Activated CD4-positive, alpha-beta T cell treated with anti-CD3 and anti-CD28 coated beads, Interleukin-2, amount 50 U/mL, for 24 hours (primary cell): ENCODE results near the gene FNDC3B.

ENCODE experiments used
- DNase-seq, 2 donors: peaks; one replicate each; pipeline ENCODE4 v3.0.0-alpha.2; 2020; ENCODE audit warnings: low read depth in 1 of 2, low spot score in 1 of 2

Gene FNDC3B

DNA sequence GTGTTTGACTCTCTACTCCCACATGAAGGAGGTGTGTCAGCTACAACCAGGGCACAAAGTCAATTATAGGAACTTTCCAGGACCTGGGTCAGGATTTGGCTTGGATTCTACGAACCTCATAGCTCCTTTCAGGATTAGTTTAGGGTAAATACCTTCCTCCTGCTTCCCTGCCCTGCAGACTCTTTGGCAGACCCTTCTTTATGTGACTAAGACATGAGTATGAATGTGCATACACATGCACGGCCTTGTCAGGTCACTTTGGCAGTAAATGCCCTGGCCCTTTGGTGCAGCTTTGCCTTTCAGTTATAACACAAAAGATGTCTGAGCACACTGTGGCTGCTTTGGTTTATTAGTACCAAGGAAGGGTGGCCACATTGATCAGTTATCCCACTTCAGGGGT lies 340.0 kb downstream of the FNDC3B start:
- no peak for DNase-seq

- DNase-seq: no peak
Observed at GRCh38 chr3:172380632-172381031, 341.3 kb downstream of the FNDC3B start.

DNA sequence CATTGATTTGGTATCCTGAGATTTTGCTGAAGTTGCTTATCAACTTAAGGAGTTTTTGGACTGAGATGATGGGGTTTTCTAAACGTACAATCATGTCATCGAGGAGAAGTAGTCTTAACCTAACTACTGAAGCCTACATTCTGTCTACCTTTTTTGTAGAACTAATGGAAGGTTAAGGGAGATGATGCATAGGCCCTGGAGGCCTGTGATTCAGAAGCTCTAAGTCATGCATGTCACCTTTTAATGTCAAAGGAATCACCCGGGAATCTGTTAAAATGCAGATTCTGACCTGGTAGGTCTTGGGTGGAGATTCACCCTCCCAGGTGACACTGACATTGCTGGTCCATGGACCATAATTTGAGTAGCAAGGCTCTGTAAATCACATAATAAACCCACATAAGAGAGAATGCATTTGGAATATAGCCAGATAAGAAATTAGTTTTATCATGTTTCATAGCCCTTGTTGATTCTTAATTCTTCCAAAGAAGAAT lies 344.0 kb downstream of the FNDC3B start:
- no peak for DNase-seq

DNA sequence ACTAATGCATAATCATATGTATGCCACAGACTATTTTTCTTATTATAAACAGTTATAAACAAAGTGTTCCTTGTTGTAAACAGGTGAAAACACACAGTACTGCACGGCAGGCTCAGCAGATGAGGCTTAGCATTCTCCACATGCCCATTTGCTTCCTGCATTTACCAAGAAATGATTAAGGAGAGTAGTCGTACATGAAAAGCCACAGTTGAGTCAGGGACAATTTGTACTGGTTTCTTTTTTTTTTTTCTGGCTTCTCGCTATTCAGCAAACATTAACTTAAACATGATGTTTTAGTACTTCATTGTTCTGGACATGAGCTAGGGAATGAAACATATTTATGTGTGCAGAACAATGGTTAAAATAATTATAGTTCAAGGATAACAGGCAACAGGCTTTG lies 345.5 kb downstream of the FNDC3B start:
- DNase-seq: no peak

DNA sequence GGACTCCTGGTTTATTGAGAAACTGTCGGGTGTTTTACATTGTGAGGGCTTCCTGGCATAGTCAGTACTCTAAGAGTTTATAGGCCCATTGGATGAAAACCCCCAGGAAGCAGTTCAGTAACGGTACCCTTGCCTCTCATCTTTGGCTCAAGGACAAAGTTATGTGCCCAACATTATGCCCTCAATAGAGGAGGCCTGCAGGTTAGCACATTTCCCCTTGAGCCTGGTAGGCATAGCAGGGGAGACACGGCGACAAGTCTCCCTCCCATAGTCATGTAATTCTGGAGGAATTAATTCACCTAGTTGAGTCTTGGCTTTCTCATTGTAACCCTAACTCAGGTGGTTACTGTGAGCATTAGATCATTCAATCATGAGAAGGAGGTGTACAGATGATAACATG lies 348.4 kb downstream of the FNDC3B start:
- DNase-seq: no peak

DNA sequence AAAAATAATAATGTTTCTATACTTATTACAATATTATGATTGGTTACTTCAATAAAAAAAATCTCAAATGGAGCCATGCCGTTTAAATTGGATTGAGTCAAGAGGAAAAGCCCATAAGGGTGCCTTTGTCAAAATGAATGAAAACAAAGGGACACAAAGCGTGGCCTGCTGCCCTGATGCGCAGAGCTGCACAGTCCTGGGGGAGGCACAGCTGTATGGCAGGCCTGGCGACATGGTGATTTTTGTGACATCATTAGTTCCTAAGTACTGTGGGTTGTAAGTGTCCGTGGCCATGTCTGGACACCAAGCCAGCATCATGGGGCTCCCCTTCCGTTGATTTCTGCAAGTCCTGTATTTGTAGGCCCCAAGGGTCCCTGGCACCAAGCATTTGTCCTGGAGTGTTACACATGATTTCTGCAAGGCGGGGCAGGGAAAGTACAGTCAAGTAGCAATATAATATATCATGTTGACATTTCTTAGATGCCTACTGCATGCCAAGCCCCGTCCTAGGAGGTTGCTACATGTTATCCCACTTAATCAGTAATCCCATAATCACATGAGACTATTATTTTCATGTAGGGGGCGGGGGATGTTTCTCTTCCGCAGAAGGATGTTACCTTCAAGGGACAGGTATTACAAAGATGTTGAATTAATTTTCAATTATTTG lies 349.2 kb downstream of the FNDC3B start:
- DNase-seq: no peak

GRCh38 chr3:172390792-172391191 lies 351.4 kb downstream of the FNDC3B start:
- DNase-seq: no peak

- DNase-seq: no peak
Observed at GRCh38 chr3:172391592-172392302, 352.4 kb downstream of the FNDC3B start.

DNA sequence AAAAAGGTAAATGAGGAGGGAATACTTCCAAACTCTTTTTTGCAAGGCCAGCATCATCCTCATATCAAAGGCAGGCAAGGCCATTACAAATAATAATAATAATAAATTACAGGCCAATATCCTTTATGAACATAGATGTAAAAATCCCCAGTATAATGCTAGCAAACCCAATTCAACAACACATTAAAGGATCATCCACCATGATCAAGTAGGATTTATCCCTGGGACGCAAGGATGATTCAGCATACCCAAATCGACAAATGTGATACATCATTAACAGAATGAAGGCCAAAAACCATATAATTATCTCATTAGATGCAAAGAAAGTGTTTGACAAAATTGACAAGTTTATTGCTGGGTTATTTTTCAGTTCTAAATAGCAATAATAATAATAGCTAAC lies 355.3 kb downstream of the FNDC3B start:
- no peak for DNase-seq

DNA sequence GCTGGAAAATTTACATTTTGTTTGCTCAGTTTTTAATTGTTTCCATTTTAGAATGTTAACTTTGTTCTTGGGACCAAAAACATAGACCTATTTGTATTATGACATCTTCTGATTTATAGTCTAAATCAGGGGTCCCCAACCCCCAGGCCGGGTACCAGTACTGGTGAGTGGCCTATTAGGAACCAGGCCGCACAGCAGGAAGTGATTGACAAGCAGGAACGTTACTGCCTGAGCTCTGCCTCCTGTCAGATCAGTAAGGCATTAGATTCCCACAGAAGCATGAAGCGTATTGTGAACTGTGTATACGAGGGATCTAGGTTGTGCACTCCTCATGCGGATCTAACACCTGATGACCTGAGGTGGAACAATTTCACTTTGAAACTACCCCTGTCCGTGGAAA lies 357.0 kb downstream of the FNDC3B start:
- no peak for DNase-seq

DNA sequence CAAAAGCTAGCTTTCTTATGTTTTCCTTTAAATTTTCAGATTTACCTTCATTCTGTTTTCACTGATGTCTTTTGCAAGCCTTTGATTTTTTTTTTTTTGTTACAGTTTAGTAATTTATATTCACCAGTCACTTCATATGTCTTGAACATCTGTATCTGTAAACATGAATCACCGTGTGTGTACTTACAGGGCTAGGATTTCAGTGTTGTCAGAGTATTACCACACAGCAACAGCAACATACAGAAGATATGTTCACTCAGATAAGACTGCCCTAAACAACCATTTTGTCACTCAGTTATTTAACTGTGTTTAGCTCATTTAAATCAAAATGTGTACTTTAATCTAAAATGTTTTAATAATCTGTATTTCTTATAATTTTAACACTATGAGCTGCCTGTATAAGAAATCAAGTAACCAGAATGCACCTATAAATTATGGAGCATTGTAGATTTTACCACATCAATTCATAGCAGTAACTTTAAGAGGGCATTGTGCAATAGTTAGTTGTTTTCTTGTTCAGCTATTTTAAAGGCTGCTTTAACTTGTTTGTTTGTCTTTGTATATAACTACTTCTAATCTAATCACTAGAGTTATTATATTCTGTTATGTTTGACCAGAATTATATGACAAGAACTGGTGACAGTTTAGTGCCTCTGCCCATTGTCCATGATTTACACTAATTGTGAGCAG lies 358.5 kb downstream of the FNDC3B start:
- no peak for DNase-seq

DNA sequence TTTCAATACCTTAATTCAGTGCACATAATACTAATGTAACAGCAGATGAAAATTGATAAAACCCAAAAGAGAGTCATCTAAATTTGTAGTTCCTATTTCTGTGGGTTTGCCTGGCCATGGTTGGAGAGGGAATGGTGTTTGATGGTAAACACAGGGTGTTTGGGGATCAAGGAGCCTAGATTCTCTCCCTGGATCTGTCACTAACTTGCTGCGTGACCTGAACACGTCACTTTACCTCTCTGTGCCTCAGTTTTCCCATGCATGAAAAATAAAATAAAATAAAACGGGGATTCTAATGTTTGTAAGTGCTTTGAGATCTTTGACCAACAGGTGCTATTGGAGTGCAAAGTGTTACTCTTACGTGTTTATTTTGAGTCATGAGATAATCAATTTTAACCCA lies 359.1 kb downstream of the FNDC3B start:
- DNase-seq: no peak

DNA sequence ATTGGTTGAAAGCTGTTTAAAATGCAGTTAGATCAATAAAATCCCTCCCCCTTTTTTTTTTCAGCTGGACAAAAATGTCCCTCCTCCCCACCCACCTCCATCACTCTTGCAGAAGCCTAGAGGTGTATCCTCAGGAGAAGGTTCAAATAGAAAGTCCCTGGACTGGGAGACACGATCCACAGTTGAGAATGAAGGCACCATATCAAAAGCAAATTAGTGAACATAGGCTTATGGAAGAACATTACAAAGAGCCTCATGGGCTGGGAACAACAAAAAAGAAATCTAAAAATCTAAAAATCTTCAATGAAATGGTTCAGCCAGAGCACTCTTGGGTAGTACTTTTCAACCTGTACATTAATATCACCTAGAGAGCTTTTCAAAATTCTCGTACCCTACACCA lies 362.7 kb downstream of the FNDC3B start:
- no peak for DNase-seq

DNA sequence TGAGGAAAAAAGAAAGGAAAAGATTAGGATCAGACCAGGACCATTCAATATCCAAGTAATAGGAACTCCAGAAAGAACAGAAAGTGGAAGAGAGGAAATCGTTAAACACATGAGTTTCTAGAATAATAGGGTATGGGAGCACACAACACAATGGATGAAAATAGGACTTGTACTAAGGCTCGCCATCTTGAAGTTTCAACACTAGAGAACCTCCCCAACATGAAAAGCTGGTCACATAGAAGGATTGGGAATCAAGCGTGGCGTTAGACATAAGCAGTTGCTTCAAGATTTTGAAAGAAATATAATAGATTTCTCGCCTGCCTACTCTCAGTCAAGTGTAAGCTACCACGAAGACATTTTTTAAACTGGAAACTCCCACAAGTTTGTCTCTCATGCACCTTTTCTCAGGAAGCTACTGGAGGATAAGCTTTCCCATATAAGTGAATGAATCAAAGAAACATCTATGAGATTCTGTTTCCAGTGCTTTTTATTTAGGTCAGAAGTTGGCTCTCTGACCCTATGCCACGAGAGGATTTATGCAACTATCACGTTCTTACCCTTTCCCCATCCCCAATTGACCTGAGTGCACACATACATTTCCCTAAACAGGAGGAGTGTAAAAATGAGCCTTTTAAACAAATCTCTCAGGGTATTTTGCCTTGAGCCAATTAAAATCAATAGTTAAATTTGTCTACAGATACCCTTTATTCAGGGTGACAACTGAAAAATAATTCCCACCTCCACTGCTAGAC lies 363.7 kb downstream of the FNDC3B start:
- no peak for DNase-seq

GRCh38 chr3:172404237-172404962 lies 365.0 kb downstream of the FNDC3B start:
- DNase-seq: no peak

DNA sequence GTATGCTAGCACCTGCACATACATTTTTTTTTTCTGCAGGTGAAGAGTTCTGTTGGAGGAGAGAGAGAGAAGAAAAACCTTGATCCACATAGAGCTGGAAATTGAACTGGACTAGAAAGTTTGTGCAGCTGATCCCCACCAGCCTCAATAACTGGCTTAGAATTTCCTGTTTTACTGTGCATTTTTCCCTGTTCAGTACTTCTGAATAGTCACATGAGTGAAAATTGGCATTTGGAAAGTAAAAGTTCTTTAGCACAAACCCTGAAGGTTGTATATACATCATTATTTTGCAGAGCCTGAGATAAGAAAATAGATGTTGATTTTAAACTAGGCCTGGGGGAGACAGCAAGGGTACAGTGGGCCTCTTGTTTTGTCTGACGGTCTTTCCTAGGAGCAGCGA lies 366.5 kb downstream of the FNDC3B start:
- no peak for DNase-seq

- DNase-seq: no peak
Observed at GRCh38 chr3:172407872-172408271, 368.5 kb downstream of the FNDC3B start.

- no peak for DNase-seq
Observed at GRCh38 chr3:172410702-172411477, 371.5 kb downstream of the FNDC3B start.

GRCh38 chr3:172411478-172411947 lies 372.1 kb downstream of the FNDC3B start:
- no peak for DNase-seq

- DNase-seq: no peak
Observed at GRCh38 chr3:172415323-172415722, 375.9 kb downstream of the FNDC3B start.
